ENCODE data around the gene CEACAM7.

The CEACAM7 gene

DNA sequence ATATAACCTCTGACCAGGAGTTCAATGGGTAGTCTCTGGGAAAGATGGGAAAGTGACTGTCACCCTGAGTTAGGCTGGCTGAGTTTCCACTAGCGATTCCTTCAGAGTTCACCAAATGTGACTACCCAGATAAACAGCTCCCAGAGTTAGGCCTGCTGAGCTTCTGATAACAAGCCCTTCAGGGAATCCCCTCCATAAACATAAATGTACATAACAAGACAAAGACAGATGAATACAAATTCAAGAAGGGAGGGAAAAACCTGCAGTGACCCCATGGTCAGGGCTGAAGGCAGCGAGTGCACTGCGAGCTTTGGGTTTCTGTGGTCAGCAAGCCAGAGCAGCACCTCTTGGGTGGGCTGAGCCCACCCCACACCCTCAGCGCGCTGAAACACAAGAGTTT lies 35.8 kb downstream of the CEACAM7 start:
- TF ChIP-seq, protein P1, sequence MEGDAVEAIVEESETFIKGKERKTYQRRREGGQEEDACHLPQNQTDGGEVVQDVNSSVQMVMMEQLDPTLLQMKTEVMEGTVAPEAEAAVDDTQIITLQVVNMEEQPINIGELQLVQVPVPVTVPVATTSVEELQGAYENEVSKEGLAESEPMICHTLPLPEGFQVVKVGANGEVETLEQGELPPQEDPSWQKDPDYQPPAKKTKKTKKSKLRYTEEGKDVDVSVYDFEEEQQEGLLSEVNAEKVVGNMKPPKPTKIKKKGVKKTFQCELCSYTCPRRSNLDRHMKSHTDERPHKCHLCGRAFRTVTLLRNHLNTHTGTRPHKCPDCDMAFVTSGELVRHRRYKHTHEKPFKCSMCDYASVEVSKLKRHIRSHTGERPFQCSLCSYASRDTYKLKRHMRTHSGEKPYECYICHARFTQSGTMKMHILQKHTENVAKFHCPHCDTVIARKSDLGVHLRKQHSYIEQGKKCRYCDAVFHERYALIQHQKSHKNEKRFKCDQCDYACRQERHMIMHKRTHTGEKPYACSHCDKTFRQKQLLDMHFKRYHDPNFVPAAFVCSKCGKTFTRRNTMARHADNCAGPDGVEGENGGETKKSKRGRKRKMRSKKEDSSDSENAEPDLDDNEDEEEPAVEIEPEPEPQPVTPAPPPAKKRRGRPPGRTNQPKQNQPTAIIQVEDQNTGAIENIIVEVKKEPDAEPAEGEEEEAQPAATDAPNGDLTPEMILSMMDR (IDR thresholded peaks at IDR 0.05), result no peak
- Histone ChIP-seq H3K9ac (no peak overlapping the region), H3K36me3 (ENCODE audit: control insufficient read depth, insufficient read depth, low read length) (no peaks in the 10 kb centered on the region), H3K79me2 (no peaks in the 10 kb centered on the region), H2AFZ (no peak overlapping the region), H3K4me3 (ENCODE audit: low read depth, low read length) (no peak overlapping the region), H3K4me1 (no peaks in the 10 kb centered on the region), H3K27ac (no peak overlapping the region), H3K27me3 (ENCODE audit: control insufficient read depth, insufficient read depth, low read length) (peaks cover 5% of the 10 kb centered on the region), H3K9me3 (ENCODE audit: control insufficient read depth, low read length) (no peaks in the 10 kb centered on the region), H3K4me2 (ENCODE audit: low read length) (no peak overlapping the region)

DNA sequence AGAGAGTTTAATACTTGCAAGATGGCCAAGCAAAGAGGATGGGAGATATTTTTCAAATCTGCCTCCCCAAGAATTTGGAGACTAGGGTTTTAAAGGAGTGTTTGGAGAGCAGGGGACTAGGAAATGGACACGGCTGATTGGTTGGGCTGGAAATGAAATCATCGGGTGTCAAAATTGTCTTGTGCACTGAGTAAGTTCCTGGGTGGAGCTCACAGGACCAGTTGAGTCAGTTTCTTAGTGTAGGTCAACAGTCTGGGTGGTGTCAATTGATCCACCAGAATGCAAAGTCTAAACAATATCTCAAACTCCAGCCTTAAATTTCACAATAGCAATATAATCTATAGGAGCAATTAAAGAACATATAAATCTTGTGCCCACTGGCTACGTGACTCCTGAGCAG lies 38.2 kb downstream of the CEACAM7 start:
- H3K27ac ChIP-seq, result no peak overlapping the region
- H3K27me3 ChIP-seq (ENCODE audit: control insufficient read depth, insufficient read depth, low read length), result peaks cover 5% of the 10 kb centered on the region
- no peak overlapping the region for H3K4me2 ChIP-seq (ENCODE audit: low read length)
- no peak overlapping the region for H3K9ac ChIP-seq
- H3K79me2 ChIP-seq, result no peaks in the 10 kb centered on the region
- no peaks in the 10 kb centered on the region for H3K9me3 ChIP-seq (ENCODE audit: control insufficient read depth, low read length)
- TF ChIP-seq, protein P1 (IDR thresholded peaks at IDR 0.05), result no peak
- no peaks in the 10 kb centered on the region for H3K36me3 ChIP-seq (ENCODE audit: control insufficient read depth, insufficient read depth, low read length)
- H3K4me1 ChIP-seq, result no peaks in the 10 kb centered on the region
- no peak overlapping the region for H2AFZ ChIP-seq
- H3K4me3 ChIP-seq (ENCODE audit: low read depth, low read length), result no peak overlapping the region

DNA sequence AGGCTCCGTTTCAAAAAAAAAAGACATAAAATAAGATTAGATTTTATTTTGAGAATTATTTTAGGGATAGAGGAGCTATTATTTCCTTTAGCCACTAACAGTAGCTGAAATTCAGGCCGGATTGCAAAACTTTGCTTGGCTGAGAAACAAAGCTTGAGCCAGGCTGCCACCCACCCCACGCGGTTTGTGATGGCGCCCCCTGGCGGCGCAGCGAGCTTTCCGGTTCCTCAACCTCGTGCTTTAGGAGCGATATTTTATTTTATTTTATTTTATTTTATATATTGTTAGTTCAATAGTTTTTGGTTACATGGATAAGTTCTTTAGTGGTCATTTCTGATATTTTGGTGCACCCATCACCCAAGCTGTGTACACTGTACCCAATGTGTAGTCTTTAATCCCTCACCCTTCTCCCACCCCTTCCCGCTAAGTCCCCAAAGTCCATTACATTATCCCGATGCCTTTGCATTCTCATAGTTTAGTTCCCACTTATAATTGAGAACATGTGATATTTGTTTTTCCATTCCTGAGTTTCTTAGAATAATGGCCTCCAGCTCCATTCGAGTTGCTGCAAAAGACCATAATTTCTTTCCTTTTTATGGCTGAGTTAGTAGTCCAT lies 41.4 kb downstream of the CEACAM7 start:
- Histone ChIP-seq H2AFZ (no peak overlapping the region), H3K4me1 (no peaks in the 10 kb centered on the region), H3K4me2 (ENCODE audit: low read length) (no peak overlapping the region), H3K9me3 (ENCODE audit: control insufficient read depth, low read length) (no peaks in the 10 kb centered on the region), H3K4me3 (ENCODE audit: low read depth, low read length) (no peak overlapping the region), H3K79me2 (no peaks in the 10 kb centered on the region), H3K36me3 (ENCODE audit: control insufficient read depth, insufficient read depth, low read length) (no peaks in the 10 kb centered on the region), H3K27ac (no peak overlapping the region), H3K9ac (no peak overlapping the region), H3K27me3 (ENCODE audit: control insufficient read depth, insufficient read depth, low read length) (peaks cover 5% of the 10 kb centered on the region)
- TF ChIP-seq, protein P1 (IDR thresholded peaks at IDR 0.05), result peak; percentile 21

DNA sequence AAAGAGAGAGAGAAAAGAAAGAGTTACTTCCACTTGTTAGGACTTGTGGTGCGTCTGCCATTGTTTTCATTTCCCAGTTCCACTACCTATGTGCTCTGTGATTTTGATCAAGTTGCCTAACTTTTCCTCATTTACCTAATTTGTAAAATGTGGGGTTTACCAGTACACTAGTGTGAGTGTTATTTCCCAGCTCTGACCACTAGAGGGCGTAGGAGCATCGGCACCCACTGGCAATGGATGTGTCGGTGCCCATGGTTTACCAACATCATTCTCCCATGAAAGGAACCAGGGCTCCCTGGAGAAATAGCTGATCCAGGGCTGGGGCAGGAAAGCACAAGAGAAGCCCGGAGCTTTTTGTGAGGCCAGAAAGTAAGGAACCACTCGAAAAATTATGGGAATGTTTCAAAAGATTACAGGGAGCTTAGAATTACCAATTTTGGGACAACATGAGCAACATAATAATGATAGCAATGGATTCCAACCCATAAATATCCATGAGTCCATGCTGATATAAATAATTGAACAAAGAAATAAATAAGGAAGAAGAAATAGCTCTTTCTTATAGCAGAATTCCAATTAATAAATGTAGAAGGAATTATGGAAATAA lies 46.1 kb downstream of the CEACAM7 start:
- H3K27ac ChIP-seq, result no peak overlapping the region
- no peaks in the 10 kb centered on the region for H3K9me3 ChIP-seq (ENCODE audit: control insufficient read depth, low read length)
- TF ChIP-seq, protein P1 (IDR thresholded peaks at IDR 0.05), result peak; percentile 89
- H3K36me3 ChIP-seq (ENCODE audit: control insufficient read depth, insufficient read depth, low read length), result no peaks in the 10 kb centered on the region
- H3K4me1 ChIP-seq, result no peaks in the 10 kb centered on the region
- H3K9ac ChIP-seq, result no peak overlapping the region
- no peak overlapping the region for H3K4me3 ChIP-seq (ENCODE audit: low read depth, low read length)
- no peak overlapping the region for H3K4me2 ChIP-seq (ENCODE audit: low read length)
- no peaks in the 10 kb centered on the region for H3K27me3 ChIP-seq (ENCODE audit: control insufficient read depth, insufficient read depth, low read length)
- H2AFZ ChIP-seq, result no peak overlapping the region
- no peaks in the 10 kb centered on the region for H3K79me2 ChIP-seq

DNA sequence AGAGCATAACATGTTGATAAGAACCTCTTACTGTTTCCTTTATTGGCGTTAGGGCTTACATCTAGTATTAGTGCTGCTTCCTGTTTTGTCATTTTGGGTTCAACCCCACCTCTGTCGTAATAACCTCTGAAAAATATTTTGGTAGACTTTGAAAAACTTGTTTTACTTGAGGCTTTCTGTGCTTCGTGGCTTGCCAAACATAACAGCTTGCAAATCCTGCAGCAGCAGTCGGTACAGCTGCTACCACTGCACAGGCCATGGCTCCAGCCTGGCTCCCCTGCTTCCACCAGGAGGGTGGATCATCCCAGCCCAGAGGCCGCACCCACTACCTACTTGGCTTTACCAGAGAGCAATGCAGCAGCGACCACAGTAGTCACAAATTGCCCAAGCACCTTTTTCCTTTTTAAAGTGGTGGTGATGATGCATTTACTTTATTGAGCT lies 49.4 kb downstream of the CEACAM7 start:
- H3K27me3 ChIP-seq (ENCODE audit: control insufficient read depth, insufficient read depth, low read length), result no peaks in the 10 kb centered on the region
- no peaks in the 10 kb centered on the region for H3K79me2 ChIP-seq
- H2AFZ ChIP-seq, result no peak overlapping the region
- H3K27ac ChIP-seq, result no peak overlapping the region
- no peak overlapping the region for H3K4me3 ChIP-seq (ENCODE audit: low read depth, low read length)
- no peaks in the 10 kb centered on the region for H3K4me1 ChIP-seq
- no peak overlapping the region for H3K4me2 ChIP-seq (ENCODE audit: low read length)
- no peak overlapping the region for H3K9ac ChIP-seq
- H3K36me3 ChIP-seq (ENCODE audit: control insufficient read depth, insufficient read depth, low read length), result no peaks in the 10 kb centered on the region
- TF ChIP-seq, protein P1 (IDR thresholded peaks at IDR 0.05), result no peak
- no peaks in the 10 kb centered on the region for H3K9me3 ChIP-seq (ENCODE audit: control insufficient read depth, low read length)

Data from parathyroid adenoma (tissue), 2 donors.